ENCODE measurements around the gene PTCH2. TPM values are rescaled to one million over a fixed set of nuclear protein-coding genes. Genes with fewer than 3 reads are reported as not detected.

The PTCH2 gene
- total and polyA plus RNA-seq, 2 of the 13 experiments (the other 11 are each of a cell fraction or from before 2014, with no cell fraction given): 0.60 to 1.5 TPM

- no peak for TF ChIP-seq GLMP (CRISPR knock-in tag; IDR thresholded peaks at IDR 0.05; ENCODE audit: borderline replicate concordance)
- TF ChIP-seq ZNF326 (CRISPR knock-in tag; IDR thresholded peaks at IDR 0.05; ENCODE audit: borderline replicate concordance): no peak
- 0 out of 2 replicates have a peak, but pooled peaks have one; percentile 12 for TF ChIP-seq TARDBP (CRISPR knock-in tag; IDR thresholded peaks at IDR 0.05)
- no peak for TF ChIP-seq WIZ (CRISPR knock-in tag; IDR thresholded peaks at IDR 0.05)
- no peak for TF ChIP-seq NFIB (CRISPR knock-in tag; IDR thresholded peaks at IDR 0.05; ENCODE audit: borderline replicate concordance)
- TF ChIP-seq CC2D1A (CRISPR knock-in tag; IDR thresholded peaks at IDR 0.05): no peak
- no peak for TF ChIP-seq ZNF263 (CRISPR knock-in tag; IDR thresholded peaks at IDR 0.05)
- TF ChIP-seq SRSF4 (IDR thresholded peaks at IDR 0.05; ENCODE audit: low read depth, low read length, poor library complexity, severe bottlenecking): no peak
- no peak for TF ChIP-seq ZNF136 (CRISPR knock-in tag; IDR thresholded peaks at IDR 0.05; ENCODE audit: low read depth)
- TF ChIP-seq ARHGAP35 (CRISPR knock-in tag; IDR thresholded peaks at IDR 0.05; ENCODE audit: borderline replicate concordance): no peak
- TF ChIP-seq ARID2 (CRISPR knock-in tag; IDR thresholded peaks at IDR 0.05; ENCODE audit: borderline replicate concordance): no peak
- no peak for TF ChIP-seq FOXA3 (CRISPR knock-in tag; IDR thresholded peaks at IDR 0.05)
- TF ChIP-seq NFE2L1 (CRISPR knock-in tag; IDR thresholded peaks at IDR 0.05; ENCODE audit: borderline replicate concordance): no peak
- TF ChIP-seq MEIS2 (CRISPR knock-in tag; IDR thresholded peaks at IDR 0.05): 0 out of 2 replicates have a peak, but pooled peaks have one; percentile 60
- TF ChIP-seq GABPA (IDR thresholded peaks at IDR 0.05; ENCODE audit: low read depth, low read length): no peak
- peak; percentile 69 for TF ChIP-seq GABPA (CRISPR knock-in tag; IDR thresholded peaks at IDR 0.05; ENCODE audit: low read depth)
- no peak for TF ChIP-seq ZNF737 (CRISPR knock-in tag; IDR thresholded peaks at IDR 0.05; ENCODE audit: borderline replicate concordance)
- TF ChIP-seq RORA (CRISPR knock-in tag; IDR thresholded peaks at IDR 0.05): no peak
- no peak for TF ChIP-seq ZBTB3 (CRISPR knock-in tag; IDR thresholded peaks at IDR 0.05; ENCODE audit: borderline replicate concordance, low read depth)
- TF ChIP-seq THAP8 (CRISPR knock-in tag; IDR thresholded peaks at IDR 0.05; ENCODE audit: borderline replicate concordance): no peak
- TF ChIP-seq ZNF562 (CRISPR knock-in tag; IDR thresholded peaks at IDR 0.05; ENCODE audit: borderline replicate concordance): no peak
- no peak for TF ChIP-seq ONECUT2 (CRISPR knock-in tag; IDR thresholded peaks at IDR 0.05)
- TF ChIP-seq SP4 (CRISPR knock-in tag; IDR thresholded peaks at IDR 0.05): no peak
- 0 out of 2 replicates have a peak, but pooled peaks have one; percentile 41 for TF ChIP-seq ZNF747 (CRISPR knock-in tag; IDR thresholded peaks at IDR 0.05; ENCODE audit: borderline replicate concordance)
- no peak for TF ChIP-seq HOXA5 (CRISPR knock-in tag; IDR thresholded peaks at IDR 0.05)
- TF ChIP-seq ZNF510 (CRISPR knock-in tag; IDR thresholded peaks at IDR 0.05; ENCODE audit: low read depth): no peak
- no peak for TF ChIP-seq MBD4 (IDR thresholded peaks at IDR 0.05; ENCODE audit: borderline replicate concordance, low read length)
- no peak for TF ChIP-seq ZNF891 (CRISPR knock-in tag; IDR thresholded peaks at IDR 0.05)
- TF ChIP-seq KLF12 (CRISPR knock-in tag; IDR thresholded peaks at IDR 0.05; ENCODE audit: borderline replicate concordance): no peak
Observed at GRCh38 chr1:44808938-44809917, 33.8 kb downstream of the PTCH2 start (continued).

Data from HepG2 (cell line).